Stimulated activated naive CD8-positive, alpha-beta T cell treated with anti-CD3 and anti-CD28 coated beads, Interleukin-15, Interleukin-2, amounts not matched to agents 100 U/mL and 50 U/mL, for 24 hours (primary cell): ENCODE results near the gene AADACL4.
A peak's percentile ranks its signal among the peaks of the same experiment; 100 is the strongest.
"Not testable (repeated sequence)": the region's sequence is repeated elsewhere in the genome, so short reads cannot be mapped to it uniquely, and the experiment has no call there.

Experiments
- ATAC-seq: fragments of 150-1000 bp; cut with Tn5 transposase; one replicate; pipeline ENCODE4 v1.10.0; 2021
- DNase-seq: peaks from one replicate; pipeline ENCODE4 v3.0.0; 2021

AADACL4 gene

DNA sequence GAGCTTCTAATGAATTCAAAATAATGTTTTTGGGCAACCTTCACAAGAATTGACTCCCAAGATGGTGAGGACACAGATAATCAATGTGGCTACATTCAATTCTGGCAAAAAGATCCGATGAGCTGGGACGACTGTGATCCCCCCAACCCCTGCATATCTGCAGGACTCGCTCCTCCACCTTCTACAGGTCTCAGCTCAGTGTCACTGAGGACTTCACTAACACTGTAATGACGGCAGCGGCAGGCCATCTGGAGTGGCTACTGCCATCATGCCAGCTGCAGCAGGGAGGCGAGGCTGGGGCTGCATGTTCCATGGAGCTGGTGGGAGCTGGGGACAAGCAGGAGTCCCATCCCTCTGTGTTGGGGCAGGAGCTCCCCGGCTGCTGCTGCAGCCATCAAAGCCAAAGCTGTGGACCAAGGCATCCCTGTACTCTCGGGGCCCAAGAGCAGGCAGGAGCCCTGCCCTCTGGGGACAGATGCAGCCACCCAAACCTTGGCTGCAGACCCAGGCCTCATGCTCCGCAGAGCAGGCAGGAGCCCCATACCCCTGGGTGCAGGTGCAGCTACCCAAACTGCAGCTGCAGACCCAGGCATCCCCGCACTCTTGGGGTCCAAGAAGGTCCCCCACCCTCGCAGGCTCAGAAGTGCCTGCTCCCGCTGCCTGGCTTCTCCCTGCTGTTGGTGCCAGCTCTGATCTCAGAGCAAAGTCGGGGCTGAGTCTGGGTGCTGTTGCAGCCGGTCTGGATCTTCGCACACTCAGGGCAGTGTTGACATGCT lies 13.7 kb upstream of the AADACL4 start:
- no peak for DNase-seq
- no peak for ATAC-seq

DNA sequence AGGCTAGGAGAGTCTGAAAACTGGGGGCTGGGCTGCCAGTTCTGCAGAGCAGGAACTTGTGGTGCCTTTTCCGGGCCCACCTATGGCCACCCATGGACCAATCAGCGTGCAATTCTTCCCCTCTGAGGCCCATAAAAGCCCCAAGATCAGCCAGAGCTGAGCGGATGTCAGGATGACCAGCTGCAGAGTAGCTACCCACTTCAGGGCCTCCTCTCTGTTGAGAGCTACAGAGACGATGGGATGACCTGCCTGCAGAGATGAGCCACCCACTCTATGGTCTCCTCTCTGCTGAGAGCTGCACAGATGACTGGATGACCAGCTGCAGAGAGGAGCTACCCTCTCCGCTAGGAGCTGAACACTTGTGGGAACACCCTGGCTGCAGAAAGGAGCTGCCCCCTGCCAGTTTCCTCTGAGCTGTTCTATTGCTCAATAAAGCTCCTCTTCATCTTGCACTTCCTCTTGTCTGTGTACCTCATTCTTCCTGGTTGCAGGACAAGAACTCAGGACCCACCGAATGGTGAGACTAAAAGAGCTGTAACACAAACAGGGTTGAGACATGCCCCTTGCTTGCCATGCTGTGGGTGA lies 12.8 kb upstream of the AADACL4 start:
- DNase-seq: no peak
- ATAC-seq: no peak

GRCh38 chr1:12631571-12631970 lies 12.3 kb upstream of the AADACL4 start:
- ATAC-seq (no peak), DNase-seq (no peak)

GRCh38 chr1:12634156-12634555 lies 9.7 kb upstream of the AADACL4 start:
- no peak for ATAC-seq
- no peak for DNase-seq

DNA sequence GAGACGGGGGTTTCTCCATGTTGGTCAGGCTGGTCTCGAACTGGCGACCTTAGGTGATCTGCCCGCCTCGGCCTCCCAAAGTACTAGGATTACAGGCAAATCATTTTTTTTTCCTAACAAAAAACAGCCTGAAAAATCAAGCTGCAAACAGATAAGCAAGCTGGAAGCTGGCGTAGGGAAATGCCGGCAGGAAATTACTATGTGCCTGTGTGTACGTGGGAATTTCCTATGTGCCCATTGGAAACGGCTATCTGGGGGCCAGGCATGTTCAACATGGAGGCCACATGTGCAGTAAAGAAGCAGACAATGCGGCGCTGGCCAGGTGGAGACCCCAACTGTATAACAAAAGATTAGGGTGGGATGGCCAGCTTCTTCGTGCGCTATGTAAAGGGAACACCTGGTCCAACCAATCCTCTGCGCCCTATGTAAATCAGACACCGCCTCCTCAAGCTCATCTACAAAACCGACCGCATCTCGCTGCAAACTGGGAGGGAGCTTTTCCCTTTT lies 9.1 kb upstream of the AADACL4 start:
- DNase-seq (no peak), ATAC-seq (no peak)

GRCh38 chr1:12636098-12636950 lies 7.6 kb upstream of the AADACL4 start:
- DNase-seq: no peak
- no peak for ATAC-seq

DNA sequence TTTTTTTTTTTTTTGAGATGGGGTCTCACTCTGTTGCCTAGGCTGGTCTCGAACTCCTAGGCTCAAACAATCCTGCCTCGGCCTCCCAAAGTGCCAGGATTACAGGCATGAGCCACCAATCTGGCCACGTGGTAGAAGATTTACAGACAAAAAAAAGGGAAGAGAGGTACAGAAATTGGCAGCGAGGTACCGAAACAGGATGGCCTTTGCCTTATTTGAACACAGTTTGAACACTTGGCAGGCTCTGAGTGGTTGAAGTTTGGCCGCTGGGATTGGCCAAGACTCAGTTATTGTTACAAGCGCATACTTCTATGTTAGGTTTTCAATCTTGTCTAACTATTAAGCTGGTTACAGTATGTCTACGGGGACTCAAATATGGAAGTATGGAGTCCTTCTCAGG lies 6.2 kb upstream of the AADACL4 start:
- no peak for ATAC-seq
- no peak for DNase-seq

DNA sequence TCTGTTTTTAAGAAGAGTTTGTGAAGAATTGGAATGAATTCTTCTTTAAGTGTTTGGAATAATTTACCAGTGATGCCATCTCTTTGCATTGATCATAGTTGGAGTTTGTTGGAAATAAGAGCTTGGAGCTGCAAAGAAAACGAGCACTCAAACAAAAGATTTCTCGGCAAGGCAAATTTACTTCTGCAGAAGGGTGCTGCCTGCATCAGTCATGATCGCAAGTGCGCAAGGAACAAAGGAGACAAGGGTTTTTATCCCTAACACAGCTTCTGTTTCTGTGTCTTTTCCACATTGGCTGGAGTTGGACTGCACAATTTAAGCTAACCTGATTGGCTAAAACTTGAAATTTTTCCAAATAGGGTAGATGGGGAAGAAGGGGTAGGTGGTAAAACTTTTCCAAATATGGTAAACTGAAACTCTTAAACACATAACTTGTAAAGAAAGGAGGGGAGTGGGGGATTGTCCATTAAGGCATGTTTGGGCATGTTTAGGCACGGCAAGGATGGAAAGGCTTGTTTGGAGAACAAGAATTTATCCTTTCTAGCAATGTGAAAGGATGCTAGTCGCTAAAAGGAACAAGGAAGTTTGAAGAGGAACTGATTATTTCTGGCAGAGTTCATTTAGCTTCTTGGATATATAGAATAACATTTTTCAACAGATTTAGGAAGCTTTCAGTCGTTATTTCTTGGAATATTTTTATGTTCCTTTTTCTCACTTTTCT lies 3.5 kb upstream of the AADACL4 start:
- DNase-seq: no peak
- no peak for ATAC-seq

DNA sequence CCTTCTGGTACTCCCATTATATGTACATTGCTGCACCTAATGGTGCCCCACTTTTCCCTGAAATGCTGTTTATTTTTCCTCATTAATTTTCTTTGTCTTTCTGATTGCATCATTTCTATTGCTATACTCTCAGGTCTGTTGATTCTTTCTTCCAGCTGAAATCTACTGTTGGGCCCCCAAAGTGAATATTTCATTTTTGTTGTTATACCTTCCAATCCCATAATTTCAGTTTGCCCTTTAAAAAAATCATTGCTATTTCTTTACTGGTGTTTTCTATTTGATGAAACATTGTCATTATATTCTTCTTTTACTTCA lies 3.0 kb upstream of the AADACL4 start:
- ATAC-seq (no peak), DNase-seq (no peak)

DNA sequence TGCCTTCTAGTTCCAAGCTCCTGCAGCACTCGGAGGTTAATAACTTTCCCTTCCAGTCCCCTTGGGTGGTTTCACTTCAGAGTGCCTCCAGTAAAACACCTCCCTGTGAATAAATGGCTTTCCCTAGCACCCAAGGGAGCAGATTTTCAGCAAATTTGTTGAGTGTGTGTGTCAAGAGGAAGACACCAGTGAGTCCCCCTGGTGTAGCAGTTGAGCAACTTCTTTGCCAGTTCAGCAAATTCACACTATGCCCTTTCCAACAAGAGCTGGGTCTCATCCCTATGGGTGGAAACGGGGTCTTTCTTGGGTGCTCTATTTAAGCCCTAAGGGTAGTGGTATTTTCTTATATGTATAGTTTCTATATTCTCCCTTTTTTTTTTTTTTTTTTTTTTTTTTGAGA lies 806 bp upstream of the AADACL4 start:
- ATAC-seq (no peak), DNase-seq (no peak)

DNA sequence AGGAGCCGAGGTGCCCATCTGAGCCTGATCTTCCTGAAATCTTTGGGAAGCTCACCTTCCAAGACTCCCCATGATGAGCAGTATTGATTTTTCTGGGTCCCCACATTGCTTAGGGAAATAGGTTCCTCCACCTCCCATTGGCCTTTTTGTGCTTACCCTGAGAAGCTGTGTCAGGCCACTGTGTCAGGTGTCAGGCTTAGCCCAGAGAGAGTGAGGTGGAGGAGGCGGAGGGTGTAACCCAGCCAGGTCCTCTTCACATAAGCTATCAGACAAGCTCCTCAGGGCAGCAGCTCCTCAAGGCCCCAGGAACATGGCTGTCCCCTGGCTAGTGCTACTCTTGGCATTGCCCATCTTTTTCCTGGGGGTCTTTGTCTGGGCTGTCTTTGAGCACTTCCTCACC lies 352 bp downstream of the AADACL4 start:
- no peak for DNase-seq
- ATAC-seq: no peak

DNA sequence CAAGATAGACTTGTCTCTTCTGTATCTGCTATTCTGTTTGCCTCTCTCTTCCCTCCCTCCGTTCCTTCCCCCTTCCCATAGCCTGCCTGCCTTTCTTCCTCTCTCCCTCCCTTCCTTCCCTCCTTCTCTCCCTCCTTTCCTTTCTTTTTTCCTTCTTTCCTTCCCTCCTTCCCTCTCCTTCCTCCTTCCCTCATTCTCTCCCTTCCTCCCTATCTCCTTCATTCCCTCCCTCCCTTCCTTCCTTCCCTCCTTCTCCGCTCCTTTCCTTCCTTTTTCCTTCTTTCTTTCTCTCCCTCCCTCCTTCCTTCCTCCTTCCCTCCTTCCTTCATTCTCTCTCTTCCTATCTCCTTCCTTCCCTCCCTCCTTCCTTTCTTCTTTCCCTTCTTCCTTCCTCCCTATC lies 944 bp downstream of the AADACL4 start:
- no peak for ATAC-seq
- no peak for DNase-seq

DNA sequence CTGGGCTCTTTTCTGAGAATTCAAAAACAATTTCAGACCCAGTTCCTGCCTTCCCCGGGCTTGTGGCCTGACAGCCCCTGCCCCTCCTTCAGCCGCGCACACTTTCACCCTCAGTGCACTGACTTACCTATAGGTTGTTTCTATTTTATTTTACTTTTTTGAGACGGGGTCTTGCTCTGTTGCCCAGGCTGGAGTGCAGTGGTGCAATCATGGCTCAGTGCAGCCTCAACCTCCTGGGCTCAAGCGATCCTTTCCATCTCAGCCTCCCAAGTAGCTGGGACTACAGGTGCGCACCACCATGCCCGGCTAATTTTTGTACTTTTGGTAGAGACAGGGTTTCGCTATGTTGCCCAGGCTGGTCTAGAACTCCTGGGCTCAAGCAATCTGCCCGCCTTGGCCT lies 1.5 kb downstream of the AADACL4 start:
- DNase-seq, ATAC-seq: not testable (repeated sequence)

GRCh38 chr1:12648741-12649140 lies 4.9 kb downstream of the AADACL4 start:
- peak; percentile 23 for ATAC-seq
- no peak for DNase-seq

DNA sequence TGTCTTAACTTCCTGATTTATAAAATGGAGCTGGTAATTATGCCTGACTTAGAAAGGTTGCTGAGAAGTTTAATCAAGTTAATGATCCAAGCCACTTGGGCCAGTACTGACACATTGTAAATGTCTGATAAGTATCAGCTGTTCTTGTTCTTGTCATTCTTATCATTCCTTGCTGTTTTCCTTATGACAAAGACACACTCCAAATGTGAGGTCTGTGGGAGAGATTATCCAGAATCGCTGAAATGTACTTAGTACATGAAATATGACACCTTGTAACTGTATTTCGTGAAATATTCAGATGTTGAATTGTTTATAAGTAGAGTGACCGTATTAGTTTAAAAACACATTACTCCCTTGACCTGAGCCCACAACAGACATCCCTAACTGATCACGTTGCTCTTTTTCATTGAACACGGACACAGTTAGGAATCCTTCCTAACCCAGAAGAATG lies 6.1 kb downstream of the AADACL4 start:
- no peak for DNase-seq
- no peak for ATAC-seq

DNA sequence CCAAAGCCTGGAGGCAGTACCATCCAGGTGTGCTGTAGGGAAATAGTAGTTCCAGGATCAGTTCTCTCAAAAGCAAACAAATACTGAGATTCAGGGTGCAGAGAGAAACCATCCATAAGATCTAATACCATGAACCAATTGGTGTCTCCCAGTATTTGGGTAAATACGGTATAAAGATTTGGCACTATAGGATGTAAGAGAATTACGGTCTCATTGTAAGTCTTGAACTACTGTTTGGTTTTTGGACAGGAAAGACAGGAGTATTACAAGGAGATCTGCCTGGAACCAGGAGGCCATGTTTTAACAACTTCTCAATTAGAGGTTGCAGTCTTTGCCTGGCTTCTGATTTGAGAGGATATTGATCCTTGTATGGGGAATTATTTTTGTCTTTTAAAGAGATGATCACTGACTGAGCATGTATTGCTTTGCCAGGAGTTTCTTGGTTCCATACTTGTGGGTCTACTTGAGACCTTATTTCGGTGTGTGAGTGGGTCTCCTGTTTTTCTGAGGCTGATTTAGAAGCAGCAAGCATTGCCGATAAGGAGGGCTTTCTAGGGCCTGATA lies 10.2 kb downstream of the AADACL4 start:
- no peak for DNase-seq
- no peak for ATAC-seq

- ATAC-seq: no peak
- no peak for DNase-seq
Observed at GRCh38 chr1:12654657-12655056, 10.8 kb downstream of the AADACL4 start.

- ATAC-seq (no peak), DNase-seq (no peak)
Observed at GRCh38 chr1:12656575-12656974, 12.7 kb downstream of the AADACL4 start.

DNA sequence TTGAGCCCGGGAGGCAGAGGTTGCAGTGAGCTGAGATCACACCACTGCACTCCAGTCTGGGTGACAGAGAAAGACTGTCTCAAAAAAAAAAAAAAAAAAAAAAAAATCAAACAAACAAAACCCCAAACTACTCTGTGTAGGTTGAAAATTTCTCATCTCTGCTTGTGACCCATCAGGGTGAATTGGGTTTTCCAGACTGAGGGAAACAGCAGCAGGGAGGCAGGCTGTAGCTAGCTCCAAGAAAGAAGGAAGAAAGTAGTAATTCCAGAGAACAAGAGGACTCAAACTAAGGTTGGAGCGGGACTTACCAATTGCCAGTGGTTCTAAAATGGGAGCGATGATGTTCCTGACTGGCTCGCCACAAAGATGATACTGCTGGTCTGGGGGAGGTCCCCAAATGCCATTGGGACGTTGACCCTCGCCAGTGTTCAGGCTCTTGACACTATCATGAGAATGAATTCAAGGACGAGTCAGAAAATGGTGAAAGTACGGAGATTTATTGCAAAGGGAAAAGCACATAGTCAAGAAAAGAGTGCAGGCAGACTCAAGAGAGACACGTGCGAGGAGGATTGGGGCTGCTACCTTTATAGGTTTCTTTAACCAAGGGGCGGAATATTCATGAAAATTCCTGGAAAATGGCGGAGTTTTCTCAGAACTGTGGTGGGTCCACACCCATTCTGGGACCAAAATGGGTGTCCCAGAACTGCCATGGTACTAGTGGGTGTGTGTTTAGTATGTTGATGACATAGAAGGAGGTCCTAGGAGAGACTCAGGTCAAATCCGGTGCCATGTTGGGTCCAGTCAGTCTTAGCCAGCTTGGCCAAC lies 13.4 kb downstream of the AADACL4 start:
- DNase-seq (no peak), ATAC-seq (no peak)

- not testable (repeated sequence) for ATAC-seq, DNase-seq
Observed at GRCh38 chr1:12657885-12658512, 14.1 kb downstream of the AADACL4 start.
